Measurements from ENCODE around the gene CCDC7.
A peak's percentile ranks its signal among the peaks of the same experiment; 100 is the strongest.
"Not testable (repeated sequence)": the region's sequence is repeated elsewhere in the genome, so short reads cannot be mapped to it uniquely, and the experiment has no call there.

Gene CCDC7

DNA sequence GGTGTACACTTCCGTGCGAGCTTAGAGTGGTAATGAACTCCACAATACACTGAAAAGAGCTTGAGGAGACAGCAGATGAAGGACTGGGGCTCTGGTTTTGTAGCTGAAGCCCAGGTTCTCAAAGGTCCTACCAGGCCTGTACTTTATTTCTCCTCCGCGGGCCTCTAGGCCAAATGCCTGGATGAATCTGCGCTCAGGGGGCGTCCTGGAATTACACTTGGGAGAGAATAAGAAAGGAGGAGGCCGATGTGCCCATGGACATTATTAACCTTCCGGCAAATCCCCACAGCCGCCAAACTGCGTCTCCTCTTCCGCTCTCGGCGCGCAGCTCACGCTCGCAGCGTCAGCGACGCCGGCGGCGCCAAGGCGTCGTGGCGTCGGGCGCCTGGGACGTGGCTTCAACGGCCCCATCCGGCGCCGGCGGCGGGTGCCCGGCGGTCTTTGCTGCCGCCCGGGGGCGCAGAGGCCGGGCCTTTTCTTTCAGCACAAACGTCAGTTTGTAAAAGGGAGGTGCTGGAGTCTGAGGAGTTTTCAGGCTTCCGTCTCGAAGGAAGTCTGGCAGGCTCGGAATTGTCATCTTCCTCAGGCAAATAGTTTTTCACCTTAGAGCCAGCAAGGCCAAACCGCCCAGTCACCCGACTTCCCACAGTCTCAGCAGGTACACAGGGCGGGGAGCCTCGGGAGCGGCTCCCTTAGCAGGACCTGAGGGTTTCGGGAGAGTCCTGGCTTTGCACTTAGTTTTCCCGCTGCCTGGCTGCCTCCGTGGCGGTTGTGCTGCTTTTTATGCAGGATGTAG is at the start of gene CCDC7:
Gene CCDC7, plus strand, starts transcription at position 401 of the 796 bp plus-strand sequence. CDS start 5,503 bp downstream, outside the sequence.
- H3K4me3 ChIP-seq (ENCODE audit: low read depth, low read length) = peak within 1 kb of the TSS; percentile 93
- peak; percentile 95 for DNase-seq (ENCODE audit: low read depth)
- TF ChIP-seq, protein P1, sequence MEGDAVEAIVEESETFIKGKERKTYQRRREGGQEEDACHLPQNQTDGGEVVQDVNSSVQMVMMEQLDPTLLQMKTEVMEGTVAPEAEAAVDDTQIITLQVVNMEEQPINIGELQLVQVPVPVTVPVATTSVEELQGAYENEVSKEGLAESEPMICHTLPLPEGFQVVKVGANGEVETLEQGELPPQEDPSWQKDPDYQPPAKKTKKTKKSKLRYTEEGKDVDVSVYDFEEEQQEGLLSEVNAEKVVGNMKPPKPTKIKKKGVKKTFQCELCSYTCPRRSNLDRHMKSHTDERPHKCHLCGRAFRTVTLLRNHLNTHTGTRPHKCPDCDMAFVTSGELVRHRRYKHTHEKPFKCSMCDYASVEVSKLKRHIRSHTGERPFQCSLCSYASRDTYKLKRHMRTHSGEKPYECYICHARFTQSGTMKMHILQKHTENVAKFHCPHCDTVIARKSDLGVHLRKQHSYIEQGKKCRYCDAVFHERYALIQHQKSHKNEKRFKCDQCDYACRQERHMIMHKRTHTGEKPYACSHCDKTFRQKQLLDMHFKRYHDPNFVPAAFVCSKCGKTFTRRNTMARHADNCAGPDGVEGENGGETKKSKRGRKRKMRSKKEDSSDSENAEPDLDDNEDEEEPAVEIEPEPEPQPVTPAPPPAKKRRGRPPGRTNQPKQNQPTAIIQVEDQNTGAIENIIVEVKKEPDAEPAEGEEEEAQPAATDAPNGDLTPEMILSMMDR (IDR thresholded peaks at IDR 0.05; ENCODE audit: insufficient read depth, low read depth, low read length, missing control alignments) = peak; percentile 51

DNA sequence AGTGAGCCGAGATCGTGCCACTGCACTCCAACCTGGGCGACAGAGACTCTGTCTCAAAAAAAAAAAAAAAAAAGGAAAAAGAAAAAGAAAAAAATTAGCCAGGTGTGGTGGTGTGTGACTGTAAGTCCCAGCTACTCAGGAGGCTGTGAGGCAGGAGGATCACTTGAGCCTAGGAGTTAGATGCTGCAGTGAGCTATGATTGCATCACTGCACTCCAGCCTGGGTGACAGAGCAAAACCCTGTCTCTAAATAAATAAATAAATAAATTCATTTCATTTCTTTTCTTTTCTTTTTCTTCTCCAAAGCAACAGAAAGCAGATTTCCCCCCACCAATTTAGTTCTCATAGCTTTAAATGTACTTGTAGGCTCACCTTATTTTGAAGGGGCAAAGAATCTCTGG is 48.8 kb upstream of the CCDC7 start:
- H3K4me3 ChIP-seq (ENCODE audit: low read depth, low read length); DNase-seq (ENCODE audit: low read depth): not testable (repeated sequence)

DNA sequence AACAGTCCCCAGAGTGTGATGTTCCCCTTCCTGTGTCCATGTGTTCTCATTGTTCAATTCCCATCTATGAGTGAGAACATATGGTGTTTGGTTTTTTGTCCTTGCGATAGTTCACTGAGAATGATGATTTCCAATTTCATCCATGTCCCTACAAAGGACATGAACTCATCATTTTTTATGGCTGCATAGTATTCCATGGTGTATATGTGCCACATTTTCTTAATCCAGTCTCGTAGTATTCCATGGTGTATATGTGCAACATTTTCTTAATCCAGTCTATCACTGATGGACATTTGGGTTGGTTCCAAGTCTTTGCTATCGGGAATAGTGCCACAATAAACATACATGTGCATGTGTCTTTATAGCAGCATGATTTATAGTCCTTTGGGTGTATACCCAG is 46.2 kb upstream of the CCDC7 start:
- DNase-seq (ENCODE audit: low read depth); H3K4me3 ChIP-seq (ENCODE audit: low read depth, low read length): not testable (repeated sequence)

DNA sequence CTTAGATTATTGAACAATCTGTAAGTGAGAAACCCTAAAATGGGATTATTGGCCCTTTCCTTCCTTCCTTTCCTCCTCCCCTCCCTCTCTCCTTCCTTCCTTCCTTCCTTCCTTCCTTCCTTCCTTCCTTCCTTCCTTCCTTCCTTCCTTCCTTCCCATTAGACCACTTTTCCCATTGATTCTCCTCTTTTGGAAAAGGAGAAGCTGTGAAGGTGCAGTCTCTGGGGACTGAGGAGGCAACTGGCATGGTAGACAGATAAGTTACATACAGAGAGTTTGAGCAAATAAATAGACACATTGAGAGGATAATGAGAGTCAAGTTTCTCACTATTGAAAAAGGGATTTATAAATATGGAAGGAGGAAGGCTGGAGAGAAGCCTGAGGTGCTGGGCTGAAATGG is 45.0 kb upstream of the CCDC7 start:
- DNase-seq (ENCODE audit: low read depth) = no peak
- no peak overlapping the region for H3K4me3 ChIP-seq (ENCODE audit: low read depth, low read length)
- TF ChIP-seq, protein P1 (IDR thresholded peaks at IDR 0.05; ENCODE audit: insufficient read depth, low read depth, low read length, missing control alignments) = no peak

DNA sequence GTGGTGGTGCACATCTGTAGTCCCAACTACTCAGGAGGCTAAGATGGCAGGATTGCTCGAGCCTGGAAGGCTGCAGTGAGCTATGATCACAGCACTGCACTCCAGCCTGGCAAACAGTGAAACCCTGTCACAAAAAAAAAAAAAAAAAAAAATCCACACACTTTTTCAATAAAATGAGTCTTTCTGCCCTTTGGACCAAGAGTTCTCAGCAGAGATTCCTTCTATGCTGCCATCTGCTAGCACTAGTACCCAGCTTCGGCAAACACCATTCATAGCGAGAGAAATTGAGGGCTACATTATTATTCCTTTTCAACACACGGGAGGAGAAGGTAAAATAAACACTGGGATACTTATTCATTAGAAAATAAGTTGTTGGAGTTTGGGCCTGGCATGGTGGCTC is 43.4 kb upstream of the CCDC7 start:
- no peak for DNase-seq (ENCODE audit: low read depth)
- no peak overlapping the region for H3K4me3 ChIP-seq (ENCODE audit: low read depth, low read length)
- TF ChIP-seq, protein P1 (IDR thresholded peaks at IDR 0.05; ENCODE audit: insufficient read depth, low read depth, low read length, missing control alignments) = no peak

DNA sequence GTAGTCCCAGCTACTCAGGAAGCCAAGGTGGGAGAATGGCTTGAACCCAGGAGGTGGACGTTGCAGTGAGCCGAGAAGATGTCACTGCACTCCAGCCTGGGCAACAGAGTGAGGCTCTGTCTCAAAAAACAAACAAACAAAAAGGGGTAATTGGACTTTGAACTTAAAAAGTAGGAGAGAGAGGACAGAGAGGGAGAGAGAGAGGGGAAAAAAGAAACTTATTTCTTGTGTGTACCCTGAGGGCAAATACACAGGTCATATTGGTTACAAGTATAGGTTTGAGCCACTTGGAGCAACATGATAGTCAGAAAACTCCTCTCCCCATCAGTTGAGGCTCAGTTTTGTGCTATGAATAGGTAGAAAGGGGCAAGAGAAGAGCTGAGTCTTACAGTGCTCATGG is 42.8 kb upstream of the CCDC7 start:
- no peak for DNase-seq (ENCODE audit: low read depth)
- no peak overlapping the region for H3K4me3 ChIP-seq (ENCODE audit: low read depth, low read length)
- TF ChIP-seq, protein P1 (IDR thresholded peaks at IDR 0.05; ENCODE audit: insufficient read depth, low read depth, low read length, missing control alignments) = no peak

DNA sequence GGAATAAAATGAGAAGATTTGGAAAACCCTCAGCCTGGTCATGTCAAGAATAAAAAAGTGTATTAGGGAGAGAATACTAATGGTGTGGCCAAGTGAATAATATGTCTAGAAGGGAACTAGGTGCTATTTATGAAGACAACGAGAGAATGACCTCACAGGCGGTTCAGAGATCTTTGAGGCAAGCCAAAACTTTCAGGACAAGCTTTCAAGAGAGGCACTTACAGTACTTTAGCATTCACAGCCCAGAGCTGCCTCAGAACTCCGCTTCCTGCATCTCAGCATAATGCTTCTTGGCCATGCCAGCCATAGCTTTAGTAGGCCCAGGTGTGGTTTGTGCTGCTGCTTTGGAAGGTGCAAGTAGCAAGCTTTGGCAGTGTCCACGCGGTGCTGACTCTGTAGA is 37.2 kb upstream of the CCDC7 start:
- DNase-seq (ENCODE audit: low read depth) = peak; percentile 54
- TF ChIP-seq, protein P1 (IDR thresholded peaks at IDR 0.05; ENCODE audit: insufficient read depth, low read depth, low read length, missing control alignments) = no peak
- no peak overlapping the region for H3K4me3 ChIP-seq (ENCODE audit: low read depth, low read length)

DNA sequence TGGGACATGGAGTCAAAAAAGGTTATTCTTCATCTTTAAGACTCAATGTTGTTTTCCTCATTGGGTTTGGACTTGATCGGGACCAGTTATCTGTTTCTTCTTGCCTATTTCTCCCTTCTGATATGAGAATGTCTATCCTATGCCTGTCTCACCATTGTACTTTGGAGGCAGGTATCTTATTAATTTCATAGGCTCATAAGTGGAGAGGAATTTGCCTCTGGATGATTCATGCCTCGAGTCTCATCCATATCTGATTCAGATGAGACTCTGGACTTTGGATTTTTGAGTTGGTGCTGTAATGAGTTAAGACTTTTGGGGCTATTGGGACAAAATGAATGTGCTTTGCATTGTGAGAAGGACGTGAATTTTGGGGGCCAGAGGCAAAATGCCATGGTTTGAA is 36.2 kb upstream of the CCDC7 start:
- H3K4me3 ChIP-seq (ENCODE audit: low read depth, low read length) = no peak overlapping the region
- DNase-seq (ENCODE audit: low read depth) = no peak
- TF ChIP-seq, protein P1 (IDR thresholded peaks at IDR 0.05; ENCODE audit: insufficient read depth, low read depth, low read length, missing control alignments) = no peak
